Measurements from ENCODE around the gene CYYR1.
"Not testable (repeated sequence)": the region's sequence is repeated elsewhere in the genome, so short reads cannot be mapped to it uniquely, and the experiment has no call there.

Gene CYYR1

DNA sequence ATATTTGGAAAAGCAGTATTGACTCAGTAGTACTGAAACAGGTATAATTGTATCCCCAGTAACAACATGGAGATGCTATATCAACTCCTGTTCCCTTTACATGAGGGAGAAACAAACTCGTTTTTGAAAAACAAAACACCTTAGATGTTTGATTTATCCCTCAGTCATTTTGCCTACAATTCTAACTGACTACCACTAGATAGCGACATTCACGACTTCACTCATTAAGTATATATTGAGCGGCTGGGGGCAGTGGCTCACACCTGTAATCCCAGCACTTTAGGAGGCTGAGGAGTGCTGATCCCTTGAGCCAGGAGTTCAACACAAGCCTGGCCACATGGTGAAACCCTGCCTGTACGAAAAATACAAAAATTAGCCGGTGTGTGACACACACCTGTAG lies 83.3 kb downstream of the CYYR1 start:
- no peak for DNase-seq (ENCODE audit: low spot score)

DNA sequence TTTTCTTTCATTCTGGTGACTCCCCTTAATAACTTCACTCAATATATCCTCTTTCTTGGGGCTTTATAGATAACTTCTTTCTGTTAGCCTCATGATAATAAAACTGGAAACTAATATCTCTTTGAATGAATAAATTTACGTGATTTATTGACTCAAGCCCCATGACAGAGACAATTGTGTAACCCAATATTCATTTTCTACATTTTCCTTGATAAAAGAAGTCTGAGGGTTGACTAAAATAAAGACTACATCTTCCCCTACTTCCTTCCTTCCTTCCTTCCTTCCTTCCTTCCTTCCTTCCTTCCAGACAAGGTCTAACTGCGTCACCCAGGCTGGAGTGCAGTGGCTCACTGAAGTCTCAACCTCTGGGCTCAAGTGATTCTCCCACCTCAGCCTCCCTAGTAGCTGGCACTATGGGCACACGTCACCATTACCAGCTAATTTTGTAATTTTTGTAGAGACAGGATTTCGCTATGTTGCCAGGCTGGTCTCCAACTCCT lies 85.1 kb downstream of the CYYR1 start:
- no peak for DNase-seq (ENCODE audit: low spot score)

DNA sequence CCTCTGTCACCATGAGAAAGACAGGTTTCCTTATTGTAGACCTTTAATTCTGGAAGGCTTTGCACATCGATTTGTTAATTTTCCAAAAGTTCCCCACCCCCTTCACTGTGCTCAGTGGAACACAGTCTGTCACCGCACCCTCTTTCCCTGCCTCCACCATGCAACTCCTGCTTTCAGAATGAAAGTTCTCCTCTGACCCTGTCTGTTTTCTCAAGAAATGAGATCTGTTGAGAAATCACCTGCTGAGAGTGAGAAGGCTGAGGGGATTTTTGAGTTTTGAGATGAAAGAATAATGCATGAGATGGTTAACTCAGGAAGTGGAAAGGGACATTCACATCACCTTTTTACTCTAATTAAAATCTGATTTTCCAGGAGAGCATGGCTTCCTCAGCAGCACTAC lies 99.6 kb downstream of the CYYR1 start:
- no peak for DNase-seq (ENCODE audit: low spot score)

DNA sequence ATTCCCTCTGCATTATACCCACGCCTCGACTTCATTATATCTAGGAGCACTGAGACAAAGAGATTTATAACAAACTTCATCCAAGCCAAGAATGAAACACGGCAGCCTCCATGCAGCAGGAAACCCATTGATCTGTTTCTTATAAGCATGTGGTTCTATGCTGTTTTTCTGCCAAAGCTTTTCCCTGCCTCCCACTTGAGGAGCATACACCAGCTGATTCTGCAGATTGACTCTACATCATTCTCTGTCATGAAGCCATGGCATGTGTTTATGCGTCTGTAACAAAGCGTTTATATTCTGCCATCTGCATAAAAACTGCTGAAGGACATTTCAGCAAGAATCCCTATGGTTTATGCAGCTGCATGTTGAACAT lies 102.0 kb downstream of the CYYR1 start:
- no peak for DNase-seq (ENCODE audit: low spot score)

DNA sequence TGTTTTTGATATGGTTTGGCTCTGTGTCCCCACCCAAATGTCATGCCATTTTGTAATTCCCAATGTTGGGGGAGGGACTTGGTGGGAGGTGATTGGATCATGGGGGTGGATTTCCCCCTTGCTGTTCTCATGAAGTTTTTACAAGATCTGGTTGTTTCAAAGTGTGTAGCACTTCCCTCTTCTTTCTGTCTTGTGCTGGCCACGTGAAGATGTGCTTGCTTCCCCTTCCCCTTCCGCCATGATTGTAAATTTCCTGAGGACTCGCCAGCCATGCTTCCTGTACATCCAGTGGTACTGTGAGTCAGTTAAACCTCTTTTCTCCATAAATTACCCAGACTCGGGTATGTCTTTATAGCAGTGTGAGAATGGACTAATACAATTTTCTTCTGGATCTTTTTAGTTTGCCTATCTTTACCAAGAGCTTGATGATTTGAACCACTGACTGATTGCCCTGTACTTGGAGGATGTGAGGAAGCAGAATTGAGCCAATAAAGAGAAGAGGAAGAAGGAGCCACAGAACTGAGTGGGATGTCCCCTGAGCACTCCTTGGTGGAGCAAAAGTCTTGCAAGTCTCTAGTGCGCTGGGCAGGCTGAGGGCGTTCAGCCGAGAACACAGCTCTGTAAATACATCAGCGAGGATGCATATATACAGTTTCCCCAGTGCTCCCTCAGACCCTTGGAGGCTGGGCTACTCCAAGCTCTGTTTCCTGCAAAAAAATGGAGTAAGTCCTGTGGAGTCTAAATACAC lies 102.6 kb downstream of the CYYR1 start:
- DNase-seq (ENCODE audit: low spot score) = no peak

DNA sequence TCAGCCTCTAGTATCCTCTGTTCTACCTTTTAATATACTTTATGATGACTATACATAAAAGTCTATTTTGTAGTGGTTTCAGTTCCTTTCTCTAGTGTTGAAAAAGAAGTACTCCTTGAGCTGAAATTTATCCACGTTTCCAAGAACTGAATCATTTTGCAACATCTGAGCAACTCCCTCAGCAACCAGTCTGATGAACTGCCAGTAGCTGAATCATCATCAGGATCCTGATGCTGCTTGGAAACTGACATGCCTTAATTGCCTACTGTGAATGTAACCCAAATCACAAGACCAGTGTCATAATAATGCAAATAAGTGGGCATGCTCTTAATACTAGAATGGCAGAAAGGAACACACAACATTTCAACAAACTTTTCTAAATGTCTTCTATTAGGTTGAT lies 103.3 kb downstream of the CYYR1 start:
- peak; percentile 56 for DNase-seq (ENCODE audit: low spot score)

DNA sequence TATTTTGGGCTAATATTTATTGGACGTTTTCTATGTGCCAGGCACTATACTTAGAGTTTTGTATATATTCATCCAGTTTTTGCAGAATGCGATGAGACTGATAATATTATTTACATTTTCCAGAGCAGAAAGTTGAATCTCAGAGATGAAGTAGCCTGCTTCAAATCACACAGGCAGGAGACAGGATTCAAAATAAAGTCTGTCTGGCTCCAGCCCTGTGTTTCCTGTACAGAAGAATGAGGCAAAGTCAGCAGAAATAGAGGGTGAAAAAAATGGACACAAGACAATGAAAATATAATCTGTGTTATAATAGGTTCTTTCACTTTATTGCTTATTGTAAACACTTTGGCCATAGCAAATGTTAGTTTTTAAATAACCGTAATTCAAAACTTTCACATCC lies 107.2 kb downstream of the CYYR1 start:
- no peak for DNase-seq (ENCODE audit: low spot score)

DNA sequence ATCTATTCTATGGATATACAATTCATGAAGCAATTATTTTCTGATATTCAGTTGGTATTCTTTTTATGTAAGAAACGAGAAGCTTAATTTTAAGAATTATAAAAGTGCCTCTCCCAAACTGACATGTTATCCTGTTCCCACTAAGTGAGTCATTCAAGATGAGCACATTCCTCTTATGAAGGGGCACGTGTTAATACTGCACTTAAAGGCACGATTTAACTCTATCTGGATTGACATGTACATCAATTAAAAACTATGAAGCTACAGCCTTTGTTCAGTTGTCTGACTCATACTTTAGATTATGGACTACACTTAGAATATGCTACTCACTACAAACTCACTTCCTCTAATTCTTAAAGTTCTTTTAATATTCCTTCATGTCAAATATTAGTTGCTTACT lies 111.6 kb downstream of the CYYR1 start:
- peak; percentile 49 for DNase-seq (ENCODE audit: low spot score)

DNA sequence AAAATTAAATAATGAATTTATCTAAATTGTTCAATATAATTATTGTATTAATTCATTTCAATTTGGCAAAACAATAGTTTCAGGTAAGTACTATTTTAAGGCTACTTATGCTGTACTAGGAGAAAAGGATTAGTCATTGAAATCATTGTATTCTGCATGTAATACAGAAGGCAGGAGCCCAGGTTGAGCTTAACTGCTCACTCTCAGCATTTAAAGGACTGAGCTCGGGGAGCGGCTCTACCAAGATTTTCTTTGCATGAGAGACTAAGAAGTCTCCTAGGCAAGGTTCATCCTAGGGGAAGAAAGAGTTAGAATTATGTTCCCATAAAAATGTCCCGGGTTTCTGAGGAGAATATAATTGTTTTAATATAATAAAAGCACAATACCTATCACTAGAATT lies 112.5 kb downstream of the CYYR1 start:
- no peak for DNase-seq (ENCODE audit: low spot score)

DNA sequence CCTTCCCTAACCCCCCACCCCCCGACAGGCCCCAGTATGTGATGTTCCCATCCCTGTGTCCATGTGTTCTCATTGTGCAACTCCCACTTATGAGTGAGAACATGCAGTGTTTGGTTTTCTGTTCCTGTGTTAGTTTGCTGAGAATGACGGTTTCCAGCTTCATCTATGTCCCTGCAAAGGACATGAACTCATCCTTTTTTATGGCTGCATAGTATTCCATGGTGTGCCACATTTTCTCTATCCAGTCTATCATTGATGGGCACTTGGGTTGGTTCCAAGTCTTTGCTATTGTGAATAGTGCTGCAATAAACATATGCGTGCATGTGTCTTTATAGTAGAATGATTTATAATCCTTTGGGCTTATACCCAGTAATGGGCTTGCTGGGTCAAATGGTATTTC lies 114.2 kb downstream of the CYYR1 start:
- not testable (repeated sequence) for DNase-seq (ENCODE audit: low spot score)

DNA sequence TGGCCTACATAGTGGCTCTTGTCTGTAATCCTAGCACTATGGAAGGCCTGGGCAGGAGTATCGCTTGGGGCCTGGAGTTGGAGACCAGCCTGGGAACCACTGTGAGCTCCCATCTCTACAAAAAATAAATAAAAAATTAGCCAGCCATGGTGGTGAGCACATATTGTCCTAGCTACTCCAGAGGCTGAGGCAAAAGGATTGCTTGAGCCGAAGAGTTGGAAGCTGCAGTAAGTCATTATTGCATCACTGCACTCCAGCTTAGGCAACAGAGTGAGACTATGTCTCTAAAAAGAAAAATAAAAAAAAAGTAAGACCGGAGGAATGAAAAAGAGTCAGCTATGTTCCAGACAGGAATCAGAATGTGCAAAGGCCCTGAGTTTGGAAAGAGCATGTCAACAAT lies 115.3 kb downstream of the CYYR1 start:
- DNase-seq (ENCODE audit: low spot score) = no peak

DNA sequence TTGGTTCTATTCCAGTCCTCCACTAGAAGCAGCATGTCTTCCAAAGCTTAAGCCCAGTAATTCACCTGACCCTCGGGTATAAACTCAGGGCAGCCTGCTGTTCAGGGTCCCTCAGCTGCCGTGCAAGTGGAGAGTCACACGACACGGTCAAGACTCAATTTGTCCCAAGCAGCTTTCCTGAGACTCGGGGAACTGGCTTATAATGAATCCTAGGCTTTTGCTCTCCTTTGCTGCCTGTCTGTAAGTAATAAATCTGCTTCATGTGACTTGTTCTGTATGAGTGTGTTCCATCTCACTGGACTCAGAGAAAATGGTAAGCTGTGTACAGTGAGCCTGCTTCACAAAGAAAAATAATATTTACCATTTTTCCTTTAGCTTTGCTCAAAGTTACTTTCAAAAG lies 119.8 kb downstream of the CYYR1 start:
- no peak for DNase-seq (ENCODE audit: low spot score)

DNA sequence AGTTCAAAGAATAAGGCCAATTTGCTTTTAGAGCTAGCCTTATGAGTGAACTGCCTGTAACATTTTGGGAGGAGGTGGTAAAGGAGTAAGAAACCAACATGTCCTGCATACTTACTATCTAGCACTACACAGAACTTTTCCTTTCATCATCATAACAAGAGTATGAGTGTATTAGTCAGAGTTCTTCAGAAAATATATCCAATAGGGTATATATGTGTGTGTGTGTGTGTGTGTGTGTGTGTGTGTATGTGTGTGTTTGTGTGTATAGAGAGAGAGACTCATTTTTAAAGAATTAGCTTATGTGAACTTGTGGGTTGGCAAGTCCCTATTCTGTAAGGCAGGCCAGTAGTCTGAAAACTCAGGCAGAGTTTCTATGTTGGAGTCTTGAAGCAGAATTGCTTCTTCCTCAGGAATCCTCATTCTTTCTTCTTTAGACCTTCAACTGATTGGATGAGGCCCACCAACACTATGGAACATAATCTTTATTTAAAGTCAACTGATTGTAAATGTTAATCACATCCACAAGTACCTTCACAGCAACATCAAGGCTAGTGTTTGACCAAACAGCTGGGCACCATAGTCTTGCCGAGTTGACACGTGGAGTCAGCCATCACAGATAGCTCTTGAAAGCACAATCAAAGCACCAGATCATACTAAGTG lies 121.9 kb downstream of the CYYR1 start:
- DNase-seq (ENCODE audit: low spot score) = no peak

DNA sequence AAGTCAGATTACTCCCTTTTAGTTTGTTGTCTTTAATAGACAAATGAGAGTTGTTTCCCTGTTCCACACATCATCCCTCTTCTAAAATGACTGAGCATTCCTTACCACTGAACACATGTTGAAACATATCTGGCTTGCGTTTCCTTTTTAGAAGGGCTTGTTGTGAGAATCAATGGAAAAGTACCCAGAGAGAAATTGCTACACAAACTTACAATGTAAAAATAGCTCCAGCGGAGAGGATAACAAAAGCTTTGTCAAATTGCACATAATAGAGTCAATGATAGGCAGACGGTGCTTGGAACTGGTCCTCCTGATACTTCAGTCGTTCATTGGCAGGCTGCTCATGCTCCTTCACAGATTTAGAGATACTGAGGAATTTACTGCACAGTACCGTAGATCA lies 123.9 kb downstream of the CYYR1 start:
- DNase-seq (ENCODE audit: low spot score) = peak; percentile 32

DNA sequence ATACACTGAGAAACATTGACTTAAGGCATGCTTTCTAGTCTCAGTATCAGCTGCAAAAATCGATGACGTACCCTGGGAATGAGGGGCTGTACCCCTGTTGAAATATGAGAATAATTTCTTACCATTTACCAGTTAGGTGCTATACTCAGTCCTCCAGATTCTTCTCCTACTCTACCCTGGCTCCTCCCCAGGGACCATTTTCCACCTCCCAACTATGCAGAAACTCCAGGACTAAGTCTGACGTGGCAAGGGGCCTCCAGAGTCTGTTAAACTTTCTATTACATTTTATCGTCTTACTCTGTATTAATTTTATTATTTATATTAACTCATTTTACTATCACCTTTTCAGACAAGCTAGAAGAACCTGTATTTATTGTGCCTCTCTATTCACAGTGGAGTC lies 124.3 kb downstream of the CYYR1 start:
- no peak for DNase-seq (ENCODE audit: low spot score)

DNA sequence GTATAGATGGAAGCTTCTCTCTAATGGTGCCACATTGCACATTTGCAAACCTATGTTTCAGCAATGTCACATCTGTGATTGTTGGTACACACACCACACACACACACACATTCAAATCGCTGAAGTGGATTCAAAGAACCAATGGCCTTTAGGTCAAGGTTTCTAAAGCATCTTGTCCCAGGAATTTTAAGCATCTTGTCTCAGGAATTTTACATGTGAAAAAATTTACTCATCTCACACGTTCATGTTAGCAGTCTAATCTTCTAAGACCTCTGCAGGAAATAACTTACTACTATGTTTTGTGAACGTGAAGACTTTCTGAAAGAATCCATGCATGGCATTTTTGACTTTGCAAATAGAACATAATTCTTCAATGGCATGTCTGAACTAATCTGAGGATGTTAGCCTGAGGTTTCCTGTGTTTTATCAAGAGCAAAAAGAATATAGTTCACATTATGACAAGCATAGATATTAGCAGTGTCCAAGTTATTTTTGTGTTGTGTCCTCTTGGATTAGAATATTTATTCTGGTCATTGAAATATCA lies 125.1 kb downstream of the CYYR1 start:
- no peak for DNase-seq (ENCODE audit: low spot score)

DNA sequence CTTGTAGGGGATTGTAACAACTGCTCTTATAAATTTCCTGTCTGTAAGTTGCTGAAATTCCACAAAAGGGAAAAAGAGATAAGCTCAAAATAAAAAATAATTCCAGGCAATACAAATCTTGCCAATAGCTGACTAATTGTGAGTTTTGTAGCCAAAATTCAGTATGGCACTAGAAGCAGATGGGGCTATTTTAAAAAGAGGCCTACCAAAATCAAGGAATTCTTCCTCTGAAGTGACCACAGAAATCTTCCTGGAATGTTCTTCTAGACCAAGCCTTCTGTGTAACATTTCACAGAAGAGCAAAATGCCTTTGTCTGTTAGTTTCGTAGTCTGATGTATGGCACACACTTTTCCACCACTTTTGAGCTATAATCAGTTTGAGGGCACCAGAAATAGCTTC lies 127.6 kb downstream of the CYYR1 start:
- DNase-seq (ENCODE audit: low spot score) = no peak

DNA sequence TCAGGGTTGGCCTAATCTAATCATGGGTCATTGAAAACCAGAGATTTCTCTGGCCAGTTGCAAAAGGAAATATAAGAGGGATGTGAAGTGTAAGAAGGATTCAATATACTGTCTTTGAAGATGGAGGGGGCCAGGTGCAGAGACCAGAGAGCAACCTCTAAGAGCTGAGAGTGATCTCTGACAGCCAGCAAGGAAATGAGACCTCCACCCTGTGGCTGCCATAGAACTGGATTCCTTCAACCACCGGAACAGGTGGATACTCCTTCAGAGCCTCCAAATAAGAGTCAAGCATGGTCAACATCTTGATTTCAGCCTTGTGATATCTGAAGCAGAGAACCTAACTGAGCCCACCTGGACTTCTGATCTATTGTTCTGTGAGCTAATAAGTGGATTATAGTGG lies 128.4 kb downstream of the CYYR1 start:
- no peak for DNase-seq (ENCODE audit: low spot score)

DNA sequence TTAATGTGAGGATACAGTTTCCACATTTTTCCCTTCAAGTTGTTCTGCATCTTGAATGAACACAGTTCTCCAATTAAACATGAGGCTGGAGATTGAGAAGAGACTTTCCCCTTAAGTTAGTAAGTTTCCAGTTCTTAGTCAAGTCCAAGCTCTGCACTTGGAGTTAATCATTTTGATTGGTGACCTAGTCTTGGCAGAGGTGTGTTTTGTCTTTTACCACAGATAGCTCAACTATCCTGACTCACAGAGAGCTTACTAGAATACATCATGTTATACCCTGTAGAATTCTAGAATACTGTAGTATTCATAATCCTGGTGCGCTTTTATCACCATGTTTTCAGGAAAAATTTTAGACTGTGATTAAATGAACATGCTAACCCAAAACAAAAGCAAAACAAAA lies 129.2 kb downstream of the CYYR1 start:
- DNase-seq (ENCODE audit: low spot score) = no peak

DNA sequence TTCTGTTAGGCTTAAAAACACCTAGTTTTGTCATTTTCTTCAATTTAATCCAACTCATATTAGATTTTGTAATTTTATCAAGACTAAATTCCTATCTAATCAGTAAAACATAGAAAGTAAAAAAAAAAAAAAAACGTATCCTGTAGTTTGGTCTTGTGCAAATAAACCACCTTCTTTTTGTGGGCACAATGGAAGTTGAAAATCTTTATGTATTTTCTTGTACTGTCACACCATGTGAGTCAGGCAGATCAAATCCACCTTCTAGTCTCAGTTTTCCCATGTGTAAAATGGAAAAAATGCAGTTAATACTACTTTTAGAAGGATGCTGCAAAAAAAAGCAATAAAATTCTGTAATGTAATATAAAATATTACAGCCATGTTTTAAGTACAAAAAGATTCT lies 129.8 kb downstream of the CYYR1 start:
- DNase-seq (ENCODE audit: low spot score) = no peak

DNA sequence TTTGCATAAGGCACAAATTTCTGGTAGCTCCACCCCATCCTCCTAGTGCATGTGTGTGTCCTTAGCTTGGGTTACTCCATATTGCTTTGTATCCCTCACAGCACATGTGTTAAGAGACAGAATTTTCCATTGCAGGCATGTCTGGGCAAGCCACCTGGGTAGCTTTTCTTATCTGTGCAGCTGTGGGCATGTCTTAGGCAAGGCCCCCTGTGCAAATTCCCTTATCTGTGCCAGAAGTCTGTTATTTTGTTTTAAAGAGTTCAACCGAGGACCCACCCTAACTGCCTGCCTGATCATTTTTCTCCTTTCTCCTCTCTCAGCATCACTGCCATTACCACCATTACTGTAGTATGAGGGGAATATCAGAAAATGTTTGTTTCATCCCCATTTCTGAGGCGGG lies 131.9 kb downstream of the CYYR1 start:
- DNase-seq (ENCODE audit: low spot score) = no peak

DNA sequence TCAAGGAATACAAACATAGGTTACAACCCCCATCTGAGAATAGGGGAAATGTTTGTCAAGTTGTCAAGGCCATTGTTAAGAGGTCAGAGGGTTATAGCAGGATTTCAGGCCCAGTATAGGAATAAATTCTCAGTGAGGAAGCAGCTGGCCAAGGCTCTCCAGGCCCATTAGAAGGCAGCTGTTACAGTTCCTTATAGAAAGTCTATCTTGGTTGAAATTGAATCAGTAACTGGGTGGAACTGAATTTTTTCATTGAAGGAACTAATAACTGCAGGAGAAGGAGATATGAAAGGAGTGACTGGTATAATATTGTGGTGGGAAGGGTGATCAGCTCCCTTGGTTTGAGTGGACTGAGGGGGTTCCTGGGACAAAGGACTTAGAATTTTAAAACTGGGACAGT lies 134.1 kb downstream of the CYYR1 start:
- DNase-seq (ENCODE audit: low spot score) = no peak

DNA sequence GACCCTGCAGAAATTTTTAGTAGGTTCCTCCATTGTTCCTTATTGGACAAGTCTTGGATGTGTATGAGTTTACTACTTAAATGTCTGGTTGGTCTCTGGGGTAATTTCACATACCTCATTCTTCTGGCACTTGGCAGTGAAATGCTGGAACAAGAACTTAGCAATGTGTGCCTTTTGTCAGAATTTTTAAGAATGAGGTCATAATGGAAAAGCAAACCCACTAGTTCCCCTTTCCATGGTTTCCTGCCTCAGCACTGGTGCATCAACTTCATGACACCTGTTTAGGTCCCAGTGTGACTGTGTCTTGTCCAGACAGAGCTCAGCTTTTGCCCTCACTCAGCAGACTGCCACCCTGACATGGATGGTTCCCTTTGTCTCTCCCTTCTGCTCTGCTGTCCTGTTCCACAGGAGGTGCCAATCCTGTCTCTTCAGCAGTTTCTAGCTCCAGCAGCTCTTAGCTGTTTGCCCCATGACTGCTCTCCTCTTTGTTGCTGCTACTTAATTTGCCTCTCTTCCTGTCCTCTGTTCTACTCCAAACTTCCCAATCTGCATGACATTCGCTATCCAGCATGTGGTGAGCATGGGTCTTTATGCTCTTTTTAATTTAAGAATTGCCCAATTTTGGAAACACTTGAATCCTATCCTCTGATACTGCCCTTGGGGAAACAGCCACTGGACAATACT lies 135.6 kb downstream of the CYYR1 start:
- no peak for DNase-seq (ENCODE audit: low spot score)
